ENCODE results near the gene AKT3. TPM values are rescaled to one million over a fixed set of nuclear protein-coding genes. Genes with fewer than 3 reads are reported as not detected.

Gene AKT3
- polyA plus RNA-seq, 1 donor (not counting 4 experiments of a cell fraction or from before 2014, with no cell fraction given), result 2.9 TPM

DNA sequence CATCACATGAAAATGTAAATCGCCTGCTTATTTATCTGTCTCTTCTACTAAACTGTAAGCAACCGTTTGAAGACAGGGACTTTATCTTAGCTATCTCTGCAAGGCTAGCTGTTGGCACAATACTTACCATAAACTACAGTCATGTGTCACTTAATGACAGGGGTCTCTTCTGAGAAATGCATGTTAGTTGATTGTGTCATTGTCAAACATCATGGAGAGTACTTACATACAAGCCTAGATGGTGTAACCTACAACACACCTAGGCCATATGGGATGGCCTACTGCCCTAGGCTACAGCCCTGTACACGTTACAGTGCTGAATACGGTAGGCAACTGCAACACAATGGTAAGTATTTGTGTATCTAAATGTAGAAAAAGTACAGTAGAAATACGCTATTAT lies 326.3 kb downstream of the AKT3 start:
- H4K20me1 ChIP-seq (ENCODE audit: control insufficient read depth, extremely low read depth, insufficient read depth, low read length), result no peaks in the 10 kb centered on the region
- TF ChIP-seq EZH2 (IDR thresholded peaks at IDR 0.05; ENCODE audit: low read length), result no peak
- TF ChIP-seq CTCF (optimal IDR thresholded peaks at IDR 0.05 in 1 of 3, IDR thresholded peaks at IDR 0.05 in 1 of 3, conservative IDR thresholded peaks at IDR 0.05 in 1 of 3; ENCODE audit: extremely low read depth in 1 of 3, insufficient read depth in 2 of 3, low read length in 3 of 3), result no peak
- no peak overlapping the region for H3K4me2 ChIP-seq (ENCODE audit: control insufficient read depth, extremely low read depth, insufficient read depth, low read depth, low read length)
- no peak overlapping the region for H3K9ac ChIP-seq (ENCODE audit: control insufficient read depth, extremely low read depth, insufficient read depth, low read length)
- FAIRE-seq (peak; percentile 51), DNase-seq (ENCODE audit: low read depth, low spot score) (no peak)
- H3K4me3 ChIP-seq (ENCODE audit: control insufficient read depth in 2 of 3, extremely low read depth in 1 of 3, insufficient read depth in 2 of 3, low read depth in 1 of 3, low read length in 3 of 3), result no peak overlapping the region
- H3K27me3 ChIP-seq (ENCODE audit: control insufficient read depth, extremely low read depth, insufficient read depth, low read length), result no peaks in the 10 kb centered on the region
- no peak overlapping the region for H3K27ac ChIP-seq (ENCODE audit: control insufficient read depth, insufficient read depth, low read length)
- no peaks in the 10 kb centered on the region for H3K36me3 ChIP-seq (ENCODE audit: control insufficient read depth in 2 of 2, extremely low read depth in 1 of 2, insufficient read depth in 2 of 2, low read length in 2 of 2)
- no peaks in the 10 kb centered on the region for H3K79me2 ChIP-seq (ENCODE audit: control insufficient read depth, insufficient read depth, low read length)
- no peak overlapping the region for H2AFZ ChIP-seq (ENCODE audit: control insufficient read depth, low read length)
- dilution Hi-C loops (cut with MboI; ENCODE audit: extremely low pct_ligation_motif_present, low sequenced_read_pairs), result no loop called here
- no peaks in the 10 kb centered on the region for H3K9me3 ChIP-seq (ENCODE audit: control insufficient read depth, low read depth, low read length)
- H3K9me1 ChIP-seq (ENCODE audit: control insufficient read depth, extremely low read depth, insufficient read depth, low read length), result no peaks in the 10 kb centered on the region
- peaks cover 7% of the 10 kb centered on the region for H3K4me1 ChIP-seq (ENCODE audit: control insufficient read depth, extremely low read depth, insufficient read depth, low read length)

GRCh38 chr1:243520831-243521230 lies 329.2 kb downstream of the AKT3 start:
- no peaks in the 10 kb centered on the region for H3K27me3 ChIP-seq (ENCODE audit: control insufficient read depth, extremely low read depth, insufficient read depth, low read length)
- FAIRE-seq, result no peak
- dilution Hi-C loops (cut with MboI; ENCODE audit: extremely low pct_ligation_motif_present, low sequenced_read_pairs), result no loop called here

More at GRCh38 chr1:243520831-243521230, 329.2 kb downstream of the AKT3 start:
- no peaks in the 10 kb centered on the region for H4K20me1 ChIP-seq (ENCODE audit: control insufficient read depth, extremely low read depth, insufficient read depth, low read length)
- no peak overlapping the region for H3K4me3 ChIP-seq (ENCODE audit: control insufficient read depth in 2 of 3, extremely low read depth in 1 of 3, insufficient read depth in 2 of 3, low read depth in 1 of 3, low read length in 3 of 3)
- TF ChIP-seq EZH2 (IDR thresholded peaks at IDR 0.05; ENCODE audit: low read length), result no peak
- TF ChIP-seq CTCF (optimal IDR thresholded peaks at IDR 0.05 in 1 of 3, IDR thresholded peaks at IDR 0.05 in 1 of 3, conservative IDR thresholded peaks at IDR 0.05 in 1 of 3; ENCODE audit: extremely low read depth in 1 of 3, insufficient read depth in 2 of 3, low read length in 3 of 3), result no peak
- no peaks in the 10 kb centered on the region for H3K36me3 ChIP-seq (ENCODE audit: control insufficient read depth in 2 of 2, extremely low read depth in 1 of 2, insufficient read depth in 2 of 2, low read length in 2 of 2)
- H3K9ac ChIP-seq (ENCODE audit: control insufficient read depth, extremely low read depth, insufficient read depth, low read length), result no peak overlapping the region
- H3K9me3 ChIP-seq (ENCODE audit: control insufficient read depth, low read depth, low read length), result no peaks in the 10 kb centered on the region
- no peak overlapping the region for H2AFZ ChIP-seq (ENCODE audit: control insufficient read depth, low read length)
- no peak for DNase-seq (ENCODE audit: low read depth, low spot score)
- no peak overlapping the region for H3K4me2 ChIP-seq (ENCODE audit: control insufficient read depth, extremely low read depth, insufficient read depth, low read depth, low read length)
- H3K4me1 ChIP-seq (ENCODE audit: control insufficient read depth, extremely low read depth, insufficient read depth, low read length), result peaks cover 7% of the 10 kb centered on the region
- H3K79me2 ChIP-seq (ENCODE audit: control insufficient read depth, insufficient read depth, low read length), result no peaks in the 10 kb centered on the region
- no peaks in the 10 kb centered on the region for H3K9me1 ChIP-seq (ENCODE audit: control insufficient read depth, extremely low read depth, insufficient read depth, low read length)
- no peak overlapping the region for H3K27ac ChIP-seq (ENCODE audit: control insufficient read depth, insufficient read depth, low read length)
